Activated T-cell treated with anti-CD3 and anti-CD28 coated beads for 1 hour (primary cell): ENCODE results near the gene TPO.
"Not testable (repeated sequence)": the region's sequence is repeated elsewhere in the genome, so short reads cannot be mapped to it uniquely, and the experiment has no call there.

Experiments
- DNase-seq: peaks from one replicate; pipeline ENCODE4 v3.0.0-alpha.2; 2020; ENCODE audit warnings: low read depth

TPO gene

GRCh38 chr2:1413156-1413710, at the start of gene TPO:
Gene TPO, plus strand, starts transcription at chr2:1413463. Its CDS starts 946 bp downstream, at chr2:1414409.
- no peak for DNase-seq

- no peak for DNase-seq
Observed at GRCh38 chr2:1366546-1367134, 46.6 kb upstream of the TPO start.

GRCh38 chr2:1367601-1368000, 45.7 kb upstream of the TPO start:
- DNase-seq = no peak

- DNase-seq = no peak
Observed at GRCh38 chr2:1369905-1370304, 43.4 kb upstream of the TPO start.

- no peak for DNase-seq
Observed at GRCh38 chr2:1370461-1370860, 42.8 kb upstream of the TPO start.

- DNase-seq = no peak
Observed at GRCh38 chr2:1371082-1371481, 42.2 kb upstream of the TPO start.

- DNase-seq = no peak
Observed at GRCh38 chr2:1373830-1374229, 39.4 kb upstream of the TPO start.

- DNase-seq = no peak
Observed at GRCh38 chr2:1374287-1374686, 39.0 kb upstream of the TPO start.

- no peak for DNase-seq
Observed at GRCh38 chr2:1375794-1376193, 37.5 kb upstream of the TPO start.

- no peak for DNase-seq
Observed at GRCh38 chr2:1377473-1377872, 35.8 kb upstream of the TPO start.

- no peak for DNase-seq
Observed at GRCh38 chr2:1378456-1379150, 34.7 kb upstream of the TPO start.

GRCh38 chr2:1381644-1382043, 31.6 kb upstream of the TPO start:
- DNase-seq = no peak

GRCh38 chr2:1387954-1388725, 25.1 kb upstream of the TPO start:
- not testable (repeated sequence) for DNase-seq

GRCh38 chr2:1390118-1390517, 23.1 kb upstream of the TPO start:
- not testable (repeated sequence) for DNase-seq

GRCh38 chr2:1393321-1393720, 19.9 kb upstream of the TPO start:
- no peak for DNase-seq

- DNase-seq = no peak
Observed at GRCh38 chr2:1394709-1395408, 18.4 kb upstream of the TPO start.

GRCh38 chr2:1397350-1397749, 15.9 kb upstream of the TPO start:
- no peak for DNase-seq

GRCh38 chr2:1398191-1398590, 15.1 kb upstream of the TPO start:
- no peak for DNase-seq

GRCh38 chr2:1400943-1401735, 12.1 kb upstream of the TPO start:
- no peak for DNase-seq

GRCh38 chr2:1402064-1402463, 11.2 kb upstream of the TPO start:
- DNase-seq = no peak

- DNase-seq = no peak
Observed at GRCh38 chr2:1403565-1403964, 9.7 kb upstream of the TPO start.

- DNase-seq = no peak
Observed at GRCh38 chr2:1405124-1405523, 8.1 kb upstream of the TPO start.
